GM12878 (cell line): Measurements from ENCODE around the gene MCOLN1. TPM values are rescaled to one million over a fixed set of nuclear protein-coding genes. Genes with fewer than 3 reads are reported as not detected.
A peak's percentile ranks its signal among the peaks of the same experiment; 100 is the strongest.

Experiments
- ATAC-seq: fragments of 200-7000 bp; cut with Tn5 transposase; 3 replicates; pipeline ENCODE4 v1.9.1; 2020; ENCODE audit warnings: mild to moderate bottlenecking, moderate library complexity
- BruUV-seq: library from RNA; stranded (reverse); fragments of 400-500 nt; replicated peaks from 2 replicates; lab custom pipeline; 2021; lab: Mats Ljungman, UMichigan
- CTCF ChIA-PET: fragments of 300-600 bp; sonication (Branson Sonifier 250); formaldehyde crosslinking; extraction: SDS; loops from one replicate; lab custom pipeline; 2021; ENCODE audit warnings: inconsistent platforms; lab: Yijun Ruan, JAX
- POLR2A ChIA-PET: fragments of 350-600 bp; formaldehyde crosslinking; extraction: SDS; loops from one replicate; lab custom pipeline; 2021; ENCODE audit warnings: inconsistent platforms; lab: Charles Lee
- RAD21 ChIA-PET: fragments of 300-600 bp; sonication (Branson Sonifier 250); formaldehyde crosslinking; loops from one replicate; lab custom pipeline; 2023; ENCODE audit warnings: antibody characterized with exemption; ENCODE audit not compliant: unreplicated experiment; lab: Charles Lee
- SMC1A ChIA-PET: fragments of 300-600 bp; sonication (Branson Sonifier 250); formaldehyde crosslinking; loops from one replicate; lab custom pipeline; 2023; ENCODE audit not compliant: unreplicated experiment, uncharacterized antibody; lab: Charles Lee
- DNase-seq: peaks from one replicate; pipeline ENCODE4 v3.0.0-alpha.2; 2011; ENCODE audit warnings: low read depth, low spot score
- FAIRE-seq: peaks from 3 replicates; lab custom pipeline; 2011; peaks lifted over from hg19 to GRCh38; lab: Jason Lieb, UNC
- H2AFZ ChIP-seq: 2 replicates; pipeline ENCODE4 v1.6.0; 2011; ENCODE audit warnings: low read depth, low read length, control low read depth; ENCODE audit not compliant: control insufficient read depth
- H3K27ac ChIP-seq: 2 replicates; pipeline ENCODE4 v1.5.1; 2011; ENCODE audit warnings: control low read depth; ENCODE audit not compliant: control insufficient read depth, insufficient read depth
- H3K27me3 ChIP-seq, 2 experiments: replicated peaks in 1 of 2; 2 replicates each; pipeline versions ENCODE4 v1.6.0 to v1.6.1; 2011; ENCODE audit warnings: low read length in 1 of 2; ENCODE audit not compliant: control insufficient read depth in 2 of 2, insufficient read depth in 2 of 2
- H3K36me3 ChIP-seq, 2 experiments: 2 replicates each; pipeline ENCODE4 v1.5.1; 2011; ENCODE audit warnings: low read length in 1 of 2; ENCODE audit not compliant: control insufficient read depth in 2 of 2, insufficient read depth in 2 of 2
- H3K4me1 ChIP-seq: 2 replicates; pipeline ENCODE4 v1.6.1; 2011; ENCODE audit warnings: mild to moderate bottlenecking, low read length, moderate library complexity, mixed read lengths; ENCODE audit not compliant: control insufficient read depth, insufficient read depth
- H3K4me2 ChIP-seq: 2 replicates; pipeline ENCODE4 v1.6.0; 2011; ENCODE audit warnings: control low read depth; ENCODE audit not compliant: control insufficient read depth, insufficient read depth
- H3K4me3 ChIP-seq: fragments of 200-600 bp; sonication (generic); 2 replicates; pipeline ENCODE4 v1.5.1; 2016
- H3K79me2 ChIP-seq: 2 replicates; pipeline ENCODE4 v1.6.0; 2011; ENCODE audit warnings: low read length; ENCODE audit not compliant: control insufficient read depth, insufficient read depth
- H3K9ac ChIP-seq: 2 replicates; pipeline ENCODE4 v1.8.0; 2011; ENCODE audit warnings: low read length, control low read depth, mixed read lengths; ENCODE audit not compliant: control insufficient read depth, insufficient read depth
- H3K9me3 ChIP-seq: replicated peaks from 3 replicates; pipeline ENCODE4 v1.5.1; 2011; ENCODE audit warnings: mild to moderate bottlenecking, low read length; ENCODE audit not compliant: control insufficient read depth, insufficient read depth
- H4K20me1 ChIP-seq: 2 replicates; pipeline ENCODE4 v1.6.0; 2011; ENCODE audit not compliant: control insufficient read depth, insufficient read depth
- CTCF ChIP-seq, 3 experiments: IDR thresholded peaks in 2 of 3; conservative IDR thresholded peaks in 1 of 3; 2 replicates each; pipeline ENCODE4 v1.5.1; 2011; ENCODE audit warnings: low read depth in 3 of 3, low read length in 3 of 3, mild to moderate bottlenecking in 3 of 3, control low read depth in 2 of 3, moderate library complexity in 2 of 3, inconsistent platforms in 1 of 3, mixed read lengths in 1 of 3; ENCODE audit not compliant: control insufficient read depth in 2 of 3, insufficient read depth in 1 of 3; ENCODE audit errors: extremely low read depth in 1 of 3
- EP300 ChIP-seq, 2 experiments: fragments of 150-350 bp in 1 of 2; IDR thresholded peaks; 2 replicates each; pipeline ENCODE4 v1.6.1; 2011 to 2012; ENCODE audit warnings: low read depth in 2 of 2, low read length in 2 of 2, borderline replicate concordance in 1 of 2, improper control_type of control experiment in 1 of 2, inconsistent platforms in 1 of 2; ENCODE audit not compliant: control insufficient read depth in 1 of 2
- IRF4 ChIP-seq: IDR thresholded peaks from 2 replicates; pipeline ENCODE4 v1.6.1; 2011; ENCODE audit warnings: low read depth, low read length
- MTA3 ChIP-seq: IDR thresholded peaks from 2 replicates; pipeline ENCODE4 v1.6.1; 2012; ENCODE audit warnings: low read length, inconsistent platforms, borderline replicate concordance
- PAX5 ChIP-seq: IDR thresholded peaks from 2 replicates; pipeline ENCODE4 v1.6.1; 2011; ENCODE audit warnings: low read depth, low read length, borderline replicate concordance
- SPI1 ChIP-seq: IDR thresholded peaks from 2 replicates; pipeline ENCODE4 v1.6.1; 2011; ENCODE audit warnings: low read depth, mild to moderate bottlenecking, low read length, moderate library complexity, borderline replicate concordance; ENCODE audit not compliant: insufficient read depth
- WGBS: methylation state at CpG from one replicate; pipeline ENCODE4 v1.1.6; 2016; ENCODE audit warnings: low lambda C conversion rate; ENCODE audit not compliant: insufficient replicate concordance, insufficient coverage; ENCODE audit errors: missing lambda C conversion rate; 5-methylcytosine and 5-hydroxymethylcytosine counted together
- in situ Hi-C: fragments of 300-500 bp; cut with MboI; formaldehyde crosslinking; loops from 9 replicates; pipeline ENCODE4 v1.14.3; 2018; ENCODE audit warnings: mixed read lengths
- intact Hi-C: fragments of 100-400 bp; cut with micrococcal nuclease; formaldehyde crosslinking; loops from one replicate; pipeline ENCODE4 v1.14.2; 2022; ENCODE audit not compliant: unreplicated experiment
- polyA plus RNA-seq, 11 experiments: library from polyadenylated mRNA; depleted of rRNA in 4 of 11; unstranded in 6 of 11; stranded (reverse) in 5 of 11; fragments of >200 nt; fragmentation: Nextera tagmentation in 4 of 11; fragmentation: Illumina TruSeq in 1 of 11; extraction: Ambion mirVana in 4 of 11; extraction: Trizol in 1 of 11; gene quantifications; 1 replicate in 1 of 11; 2 replicates in 10 of 11; pipeline versions ENCODE4 v1.2.1 to v1.2.3, GENCODE V29; 2011 to 2016; ENCODE audit warnings: inconsistent platforms in 2 of 11, missing spikeins in 2 of 11, low read depth in 1 of 11
- total RNA-seq, 4 experiments: library from RNA; depleted of rRNA in 3 of 4; stranded (reverse); fragments of >200 nt in 3 of 4; fragmentation: Illumina TruSeq in 1 of 4; extraction: Trizol in 1 of 4; gene quantifications; 2 replicates each; pipeline versions ENCODE4 v1.2.1 to v1.2.3, GENCODE V29; 2013 to 2021

MCOLN1 gene
- total and polyA plus RNA-seq, 10 of the 15 experiments (the other 5 are each of a cell fraction or from before 2014, with no cell fraction given): 0.42 to 15.6 (median 4.9) TPM

- ChIA-PET CTCF (no interaction called here), RAD21 (no interaction called here), SMC1A (no interaction called here), POLR2A (no interaction called here)
- H3K79me2 ChIP-seq: no peaks in the 10 kb centered on the region
- BruUV-seq: no TSS peak
- intact Hi-C loops: no loop called here
- H3K9me3 ChIP-seq: no peaks in the 10 kb centered on the region
- in situ Hi-C loops: no loop called here
- H3K9ac ChIP-seq: no peak overlapping the region
- no peaks in the 10 kb centered on the region for H4K20me1 ChIP-seq
- H2AFZ ChIP-seq: no peak overlapping the region
- FAIRE-seq (no peak), ATAC-seq (peak; percentile 9; the same call in 1 of the 3 replicates), DNase-seq (no peak)
- no peaks in the 10 kb centered on the region for H3K27me3 ChIP-seq
- no peaks in the 10 kb centered on the region for H3K36me3 ChIP-seq
- no peak overlapping the region for H3K27ac ChIP-seq
- H3K4me3 ChIP-seq: no peak overlapping the region
- no peaks in the 10 kb centered on the region for H3K4me1 ChIP-seq
- H3K4me2 ChIP-seq: no peak overlapping the region
- 66% methylated on average over 26 of the region's 37 CpGs for WGBS
- TF ChIP-seq EP300 (IDR thresholded peaks at IDR 0.05; ENCODE audit: borderline replicate concordance in 1 of 2, control insufficient read depth in 1 of 2, low read depth in 2 of 2, low read length in 2 of 2) (no peak), CTCF (IDR thresholded peaks at IDR 0.05 in 2 of 3, conservative IDR thresholded peaks at IDR 0.05 in 1 of 3; ENCODE audit: control insufficient read depth in 2 of 3, extremely low read depth in 1 of 3, insufficient read depth in 1 of 3, low read depth in 3 of 3, low read length in 3 of 3) (no peak), MTA3 (no peak), IRF4 (no peak), PAX5 (no peak), SPI1 (no peak)
Measured at GRCh38 chr19:7482584-7483439, 39.6 kb upstream of the MCOLN1 start.
